GM19023 (cell line): ENCODE results near the gene DCTN4.
"Not testable (repeated sequence)": the region's sequence is repeated elsewhere in the genome, so short reads cannot be mapped to it uniquely, and the experiment has no call there.

ENCODE experiments used
- ATAC-seq: cut with Tn5 transposase; IDR thresholded peaks from one replicate; pipeline ENCODE4 v1.9.1; 2021; ENCODE audit warnings: mild to moderate bottlenecking, moderate library complexity; ENCODE audit not compliant: unreplicated experiment

DCTN4 gene

GRCh38 chr5:150778517-150779396 lies 19.9 kb upstream of the DCTN4 start, which contains the start of gene SMIM3:
Gene SMIM3 (plus strand): TSS chr5:150778757. CDS start chr5:150795441, 16,684 bp downstream.
- peak; percentile 23 for ATAC-seq

- ATAC-seq: no peak
Measured at GRCh38 chr5:150778088-150778516, 19.3 kb upstream of the DCTN4 start.

- no peak for ATAC-seq
Measured at GRCh38 chr5:150777685-150778084, 18.9 kb upstream of the DCTN4 start.

- ATAC-seq: no peak
Measured at GRCh38 chr5:150774145-150774544, 15.3 kb upstream of the DCTN4 start.

- no peak for ATAC-seq
Measured at GRCh38 chr5:150771034-150771795, 12.4 kb upstream of the DCTN4 start.

- ATAC-seq: no peak
Measured at GRCh38 chr5:150766251-150766650, 7.4 kb upstream of the DCTN4 start.

GRCh38 chr5:150765799-150766169 lies 7.0 kb upstream of the DCTN4 start:
- no peak for ATAC-seq

- no peak for ATAC-seq
Measured at GRCh38 chr5:150765011-150765798, 6.4 kb upstream of the DCTN4 start.

- ATAC-seq: no peak
Measured at GRCh38 chr5:150764530-150764929, 5.7 kb upstream of the DCTN4 start.

- ATAC-seq: no peak
Measured at GRCh38 chr5:150763023-150763769, 4.4 kb upstream of the DCTN4 start.

- ATAC-seq: no peak
Measured at GRCh38 chr5:150762211-150762610, 3.4 kb upstream of the DCTN4 start.

GRCh38 chr5:150759334-150759583 lies 442 bp upstream of the DCTN4 start:
- ATAC-seq: no peak

GRCh38 chr5:150758203-150758530 lies 650 bp downstream of the DCTN4 start:
- ATAC-seq: peak; percentile 21

GRCh38 chr5:150757087-150757649 lies 1.6 kb downstream of the DCTN4 start:
- no peak for ATAC-seq

GRCh38 chr5:150753863-150754262 lies 5.0 kb downstream of the DCTN4 start:
- ATAC-seq: no peak

- no peak for ATAC-seq
Measured at GRCh38 chr5:150753463-150753862, 5.4 kb downstream of the DCTN4 start.

GRCh38 chr5:150751096-150751891 lies 7.5 kb downstream of the DCTN4 start:
- ATAC-seq: no peak

- no peak for ATAC-seq
Measured at GRCh38 chr5:150750469-150750868, 8.3 kb downstream of the DCTN4 start.

GRCh38 chr5:150743142-150743488 lies 15.7 kb downstream of the DCTN4 start:
- not testable (repeated sequence) for ATAC-seq
